GM19328 (cell line): ENCODE results near the gene SOAT2.
"Not testable (repeated sequence)": the region's sequence is repeated elsewhere in the genome, so short reads cannot be mapped to it uniquely, and the experiment has no call there.

Experiments
- ATAC-seq: cut with Tn5 transposase; IDR thresholded peaks from one replicate; pipeline ENCODE4 v1.9.1; 2021; ENCODE audit warnings: mild to moderate bottlenecking, moderate library complexity; ENCODE audit not compliant: unreplicated experiment

SOAT2 gene

GRCh38 chr12:53133722-53134121, 30.4 kb downstream of the SOAT2 start:
- ATAC-seq, result no peak

- no peak for ATAC-seq
Measured at GRCh38 chr12:53143355-53143754, 40.1 kb downstream of the SOAT2 start.

GRCh38 chr12:53145383-53146260, 42.3 kb downstream of the SOAT2 start:
- no peak for ATAC-seq

GRCh38 chr12:53147181-53147580, 43.9 kb downstream of the SOAT2 start:
- ATAC-seq, result no peak

GRCh38 chr12:53147653-53148052, 44.4 kb downstream of the SOAT2 start:
- no peak for ATAC-seq

GRCh38 chr12:53151039-53151438, 47.8 kb downstream of the SOAT2 start:
- ATAC-seq, result no peak

- ATAC-seq, result no peak
Measured at GRCh38 chr12:53152390-53152789, 49.1 kb downstream of the SOAT2 start.

- ATAC-seq, result no peak
Measured at GRCh38 chr12:53159195-53159839, 56.0 kb downstream of the SOAT2 start.

- ATAC-seq, result no peak
Measured at GRCh38 chr12:53160000-53160399, 56.7 kb downstream of the SOAT2 start.

GRCh38 chr12:53160673-53161072, 57.4 kb downstream of the SOAT2 start:
- ATAC-seq, result no peak

GRCh38 chr12:53161119-53161911, 58.0 kb downstream of the SOAT2 start:
- no peak for ATAC-seq

GRCh38 chr12:53163008-53163407, 59.7 kb downstream of the SOAT2 start:
- not testable (repeated sequence) for ATAC-seq

- no peak for ATAC-seq
Measured at GRCh38 chr12:53166837-53167236, 63.6 kb downstream of the SOAT2 start.

- no peak for ATAC-seq
Measured at GRCh38 chr12:53169644-53170043, 66.4 kb downstream of the SOAT2 start.

- no peak for ATAC-seq
Measured at GRCh38 chr12:53170215-53170614, 66.9 kb downstream of the SOAT2 start.

- no peak for ATAC-seq
Measured at GRCh38 chr12:53170876-53171724, 67.8 kb downstream of the SOAT2 start.

GRCh38 chr12:53171725-53172329, 68.5 kb downstream of the SOAT2 start:
- no peak for ATAC-seq

- ATAC-seq, result no peak
Measured at GRCh38 chr12:53172352-53172751, 69.1 kb downstream of the SOAT2 start.

- no peak for ATAC-seq
Measured at GRCh38 chr12:53173085-53173715, 69.9 kb downstream of the SOAT2 start.
